Omental fat pad (tissue), 4 donors: ENCODE results near the gene PLVAP. TPM values are rescaled to one million over a fixed set of nuclear protein-coding genes. Genes with fewer than 3 reads are reported as not detected.

Experiments used
- ATAC-seq: fragments of 150-250 bp; one replicate; pipeline ENCODE4 v1.9.1; 2016; ENCODE audit warnings: mild to moderate bottlenecking, moderate library complexity; ENCODE audit not compliant: low FRiP score
- DNase-seq: peaks from one replicate; pipeline ENCODE4 v3.0.0-alpha.2; 2019; ENCODE audit warnings: low spot score
- total RNA-seq, 4 donors: library from RNA; depleted of rRNA; stranded (reverse); fragments of >200 nt; gene quantifications; one replicate each; pipeline ENCODE4 v1.1.0, GENCODE V29; 2016
- TF ChIP-seq, protein P1 (sequence below), 3 donors: fragments of 450-650 bp; IDR thresholded peaks; one replicate each; pipeline ENCODE4 v1.5.1; 2016 to 2017; ENCODE audit warnings: antibody characterized with exemption in 3 of 3, mild to moderate bottlenecking in 3 of 3, moderate library complexity in 2 of 3

PLVAP gene
- total RNA-seq, result 100 to 1,000 TPM in 2 of 4 donors, 10 to 100 TPM in 2; 39.7 to 139 (median 114) TPM

DNA sequence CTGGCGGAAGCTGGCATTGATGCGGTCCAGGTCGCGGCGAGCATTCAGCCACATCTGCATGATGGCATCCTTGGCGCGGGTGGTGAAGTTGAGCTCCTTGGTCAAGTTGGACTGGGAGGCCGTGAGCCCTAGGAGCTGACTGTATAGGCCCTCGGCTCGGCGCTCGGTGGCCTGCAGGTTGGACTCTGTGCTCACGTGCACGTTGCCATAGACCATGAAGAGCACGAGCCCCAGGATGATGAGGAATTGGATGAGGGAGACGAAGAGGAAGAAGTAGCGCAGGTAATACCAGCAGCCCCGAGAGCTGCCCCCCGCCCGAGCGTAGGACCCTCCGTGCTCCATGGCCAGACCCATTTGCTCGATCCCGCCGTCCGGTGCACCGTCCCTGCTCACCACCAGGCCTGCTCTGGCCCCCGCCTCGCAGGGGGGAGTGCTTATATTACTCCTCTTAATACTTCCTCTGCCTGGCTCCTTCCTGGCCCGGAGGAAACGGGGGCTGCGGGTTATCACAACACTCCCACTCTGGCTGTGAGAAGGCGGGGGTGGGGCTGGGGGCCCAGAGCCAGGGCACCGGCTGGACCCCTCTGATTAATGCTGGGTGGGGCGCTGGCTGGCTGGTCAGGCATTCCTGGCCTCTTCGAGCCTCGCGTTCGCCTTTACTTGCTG is at the start of gene PLVAP:
PLVAP (minus strand) TSS at position 408 of the 666 bp plus-strand sequence; CDS start at position 354, 54 bp downstream.
- TF ChIP-seq, protein P1, sequence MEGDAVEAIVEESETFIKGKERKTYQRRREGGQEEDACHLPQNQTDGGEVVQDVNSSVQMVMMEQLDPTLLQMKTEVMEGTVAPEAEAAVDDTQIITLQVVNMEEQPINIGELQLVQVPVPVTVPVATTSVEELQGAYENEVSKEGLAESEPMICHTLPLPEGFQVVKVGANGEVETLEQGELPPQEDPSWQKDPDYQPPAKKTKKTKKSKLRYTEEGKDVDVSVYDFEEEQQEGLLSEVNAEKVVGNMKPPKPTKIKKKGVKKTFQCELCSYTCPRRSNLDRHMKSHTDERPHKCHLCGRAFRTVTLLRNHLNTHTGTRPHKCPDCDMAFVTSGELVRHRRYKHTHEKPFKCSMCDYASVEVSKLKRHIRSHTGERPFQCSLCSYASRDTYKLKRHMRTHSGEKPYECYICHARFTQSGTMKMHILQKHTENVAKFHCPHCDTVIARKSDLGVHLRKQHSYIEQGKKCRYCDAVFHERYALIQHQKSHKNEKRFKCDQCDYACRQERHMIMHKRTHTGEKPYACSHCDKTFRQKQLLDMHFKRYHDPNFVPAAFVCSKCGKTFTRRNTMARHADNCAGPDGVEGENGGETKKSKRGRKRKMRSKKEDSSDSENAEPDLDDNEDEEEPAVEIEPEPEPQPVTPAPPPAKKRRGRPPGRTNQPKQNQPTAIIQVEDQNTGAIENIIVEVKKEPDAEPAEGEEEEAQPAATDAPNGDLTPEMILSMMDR (IDR thresholded peaks at IDR 0.05), result no peak
- DNase-seq (peak; percentile 26), ATAC-seq (peak; percentile 83)

GRCh38 chr19:17424743-17425365 is 47.7 kb upstream of the PLVAP start:
- DNase-seq (no peak), ATAC-seq (peak; percentile 43)
- TF ChIP-seq, protein P1 (IDR thresholded peaks at IDR 0.05), result no peak

DNA sequence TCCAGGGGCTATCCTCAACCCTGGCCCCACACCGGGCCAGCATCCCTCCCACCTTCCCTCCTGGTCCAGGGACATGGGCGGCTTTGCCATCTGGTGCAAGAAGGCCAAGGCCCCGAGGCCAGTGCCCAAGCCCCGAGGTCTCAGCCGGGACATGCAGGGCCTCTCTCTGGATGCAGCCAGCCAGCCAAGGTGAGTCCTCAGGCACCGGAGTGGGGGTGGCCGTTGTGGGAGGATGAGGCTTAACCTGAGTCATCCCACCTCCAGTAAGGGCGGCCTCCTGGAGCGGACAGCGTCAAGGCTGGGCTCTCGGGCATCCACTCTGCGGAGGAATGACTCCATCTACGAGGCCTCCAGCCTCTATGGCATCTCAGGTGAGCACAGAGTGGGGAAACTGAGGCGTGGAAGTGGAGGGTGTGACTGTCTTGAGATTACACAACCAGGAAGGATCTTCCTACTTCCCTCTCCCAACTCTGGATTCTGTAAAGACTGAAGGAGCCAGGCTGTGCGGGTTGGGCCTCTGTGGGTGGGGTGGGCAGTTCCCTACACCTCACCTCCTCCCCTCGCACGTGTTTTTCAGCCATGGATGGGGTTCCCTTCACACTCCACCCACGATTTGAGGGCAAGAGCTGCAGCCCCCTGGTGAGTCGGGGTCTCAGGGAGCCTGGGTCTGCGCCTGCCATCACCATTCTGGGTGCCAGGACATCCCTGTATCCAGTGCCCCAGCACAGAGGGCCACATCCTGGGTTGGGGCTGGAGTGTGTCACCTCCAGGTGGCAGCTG is 46.5 kb upstream of the PLVAP start:
- TF ChIP-seq, protein P1 (IDR thresholded peaks at IDR 0.05), result no peak
- DNase-seq, result no peak
- no peak for ATAC-seq

GRCh38 chr19:17421942-17422341 is 44.8 kb upstream of the PLVAP start:
- TF ChIP-seq, protein P1 (IDR thresholded peaks at IDR 0.05), result no peak
- ATAC-seq (no peak), DNase-seq (no peak)

GRCh38 chr19:17420475-17420924 is 43.4 kb upstream of the PLVAP start:
- TF ChIP-seq, protein P1 (IDR thresholded peaks at IDR 0.05), result no peak
- ATAC-seq (peak; percentile 43), DNase-seq (no peak)

DNA sequence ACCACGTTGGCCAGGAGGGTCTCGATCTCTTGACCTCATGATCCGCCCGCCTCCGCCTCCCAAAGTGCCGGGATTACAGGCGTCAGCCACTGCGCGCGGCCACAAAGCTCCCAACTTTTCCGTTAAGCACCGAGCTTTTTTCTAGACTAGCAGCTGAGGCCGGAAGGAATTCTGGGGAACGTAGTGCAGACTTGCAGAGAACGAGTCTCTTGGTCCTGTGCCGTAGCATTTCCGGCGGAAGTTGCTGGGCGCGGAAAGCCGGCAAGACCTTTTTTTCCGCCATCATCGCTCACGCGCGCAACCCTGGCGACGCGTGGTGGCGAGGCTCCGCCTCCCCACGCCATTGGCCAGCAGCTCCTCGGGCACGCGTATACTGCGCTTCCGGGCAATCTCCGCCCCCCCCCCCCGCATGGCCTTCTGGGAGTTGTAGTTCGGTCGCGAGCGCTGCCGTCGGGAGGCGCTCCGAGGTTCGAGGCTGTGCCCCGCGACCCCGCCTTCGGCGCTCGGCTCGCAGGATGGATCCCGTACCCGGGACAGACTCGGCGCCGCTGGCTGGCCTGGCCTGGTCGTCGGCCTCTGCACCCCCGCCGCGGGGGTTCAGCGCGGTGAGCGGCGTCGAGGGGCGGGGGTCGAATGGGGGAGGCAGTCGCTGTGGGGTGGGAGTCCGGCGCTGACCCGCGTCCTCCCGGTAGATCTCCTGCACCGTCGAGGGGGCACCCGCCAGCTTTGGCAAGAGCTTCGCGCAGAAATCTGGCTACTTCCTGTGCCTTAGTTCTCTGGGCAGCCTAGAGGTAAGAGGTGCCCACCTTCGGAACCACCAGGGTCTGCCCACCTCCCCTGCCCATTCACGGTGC is 42.7 kb upstream of the PLVAP start, which contains the start of gene MVB12A:
MVB12A (plus strand) TSS at position 427 of the 854 bp plus-strand sequence; CDS start at position 516, 89 bp downstream.
- peak; percentile 79 for DNase-seq
- peak; percentile 98 for ATAC-seq
- TF ChIP-seq, protein P1 (IDR thresholded peaks at IDR 0.05), result no peak
